HepG2 (cell line): ENCODE data around the gene MTCP1. TPM values are rescaled to one million over a fixed set of nuclear protein-coding genes. Genes with fewer than 3 reads are reported as not detected.

ENCODE experiments used
- ASH2L ChIP-seq: fragments of 300-600, 200-600 bp; sonication (generic); IDR thresholded peaks from 2 replicates; pipeline ENCODE4 v1.7.0; 2017; ENCODE audit warnings: low read depth, mild to moderate bottlenecking, moderate library complexity, mixed read lengths, low read length; ENCODE audit not compliant: insufficient read length
- FOXA1 ChIP-seq, 2 experiments: fragments of 450-650 bp in 1 of 2; sonication (generic) in 1 of 2; formaldehyde crosslinking in 1 of 2; IDR thresholded peaks; 2 replicates each; pipeline versions ENCODE4 v1.4.0 to v1.6.1; 2016 to 2020; ENCODE audit warnings: missing genetic modification reagents in 1 of 2
- FOXO1 ChIP-seq: sonication (generic); formaldehyde crosslinking; IDR thresholded peaks from 2 replicates; pipeline ENCODE4 v1.4.0; 2020; ENCODE audit warnings: missing genetic modification reagents
- GABPA ChIP-seq, 2 experiments: IDR thresholded peaks; 2 replicates each; pipeline ENCODE4 v1.6.1; 2011 to 2016; ENCODE audit warnings: low read depth in 2 of 2, low read length in 1 of 2, missing biosample characterization in 1 of 2, missing genetic modification characterization in 1 of 2
- POGZ ChIP-seq: sonication (generic); formaldehyde crosslinking; IDR thresholded peaks from 2 replicates; pipeline ENCODE4 v1.4.0; 2020; ENCODE audit warnings: mild to moderate bottlenecking, missing genetic modification reagents
- SAP130 ChIP-seq: IDR thresholded peaks from 2 replicates; pipeline ENCODE4 v1.6.1; 2016; ENCODE audit warnings: low read depth
- SKI ChIP-seq: fragments of 450-650 bp; IDR thresholded peaks from one replicate; pipeline ENCODE4 v1.6.1; 2018; ENCODE audit warnings: mild to moderate bottlenecking; ENCODE audit not compliant: partially characterized antibody
- TCF7 ChIP-seq: sonication (generic); IDR thresholded peaks from 2 replicates; pipeline ENCODE4 v1.6.1; 2016; ENCODE audit warnings: antibody characterized with exemption, low read depth
- ZNF12 ChIP-seq: sonication (generic); formaldehyde crosslinking; IDR thresholded peaks from 2 replicates; pipeline ENCODE4 v1.5.0; 2020; ENCODE audit warnings: missing genetic modification reagents
- ZNF205 ChIP-seq: IDR thresholded peaks from 2 replicates; pipeline ENCODE4 v1.6.1; 2018; ENCODE audit warnings: missing biosample characterization, missing genetic modification reagents
- ZNF256 ChIP-seq: sonication (generic); formaldehyde crosslinking; conservative IDR thresholded peaks from 2 replicates; pipeline ENCODE4 v1.4.0; 2020; ENCODE audit warnings: missing genetic modification reagents
- ZNF274 ChIP-seq: sonication (generic); formaldehyde crosslinking; IDR thresholded peaks from 2 replicates; pipeline ENCODE4 v1.5.1; 2020; ENCODE audit warnings: mild to moderate bottlenecking, missing genetic modification reagents
- ZNF614 ChIP-seq: IDR thresholded peaks from 2 replicates; pipeline ENCODE4 v1.6.1; 2018; ENCODE audit warnings: missing biosample characterization, missing genetic modification reagents, inconsistent platforms, borderline replicate concordance
- polyA plus RNA-seq, 8 experiments: library from polyadenylated mRNA; depleted of rRNA in 3 of 8; stranded (reverse) in 7 of 8; unstranded in 1 of 8; fragments of >200 nt; fragmentation: Illumina TruSeq in 4 of 8; extraction: Trizol in 4 of 8; gene quantifications; 2 replicates each; pipeline versions ENCODE4 v1.2.1 to v1.2.3, GENCODE V29; 2011 to 2016; ENCODE audit warnings: low read depth in 4 of 8, missing spikeins in 1 of 8, mixed read lengths in 1 of 8; ENCODE audit not compliant: insufficient read depth in 1 of 8
- total RNA-seq, 5 experiments: library from RNA; depleted of rRNA; stranded (reverse); fragments of >200 nt; fragmentation: Illumina TruSeq; extraction: Trizol; gene quantifications; 2 replicates each; pipeline ENCODE4 v1.2.3, GENCODE V29; 2016; ENCODE audit warnings: low read depth in 1 of 5
- TF ChIP-seq, protein P1 (sequence below), 2 experiments: sonication (generic) in 1 of 2; formaldehyde crosslinking in 1 of 2; IDR thresholded peaks; 2 replicates each; pipeline versions ENCODE4 v1.4.0 to v1.6.1; 2018 to 2020; ENCODE audit warnings: missing genetic modification reagents in 2 of 2, borderline replicate concordance in 1 of 2, low read depth in 1 of 2, mild to moderate bottlenecking in 1 of 2, missing biosample characterization in 1 of 2
- TF ChIP-seq, protein P2 (sequence below): sonication (generic); formaldehyde crosslinking; IDR thresholded peaks from 2 replicates; pipeline ENCODE4 v1.8.0; 2022; ENCODE audit warnings: missing genetic modification reagents, low read depth, mild to moderate bottlenecking, borderline replicate concordance
- TF ChIP-seq, protein P3 (sequence below): sonication (generic); formaldehyde crosslinking; IDR thresholded peaks from 2 replicates; pipeline ENCODE4 v1.4.0; 2020; ENCODE audit warnings: missing genetic modification reagents
- TF ChIP-seq, protein P4 (sequence below): sonication (generic); formaldehyde crosslinking; IDR thresholded peaks from 2 replicates; pipeline ENCODE4 v1.5.0; 2020; ENCODE audit warnings: mild to moderate bottlenecking, missing genetic modification reagents
- TF ChIP-seq, protein P5 (sequence below): sonication (generic); IDR thresholded peaks from 2 replicates; pipeline ENCODE4 v1.6.1; 2016; ENCODE audit warnings: low read depth, borderline replicate concordance

The MTCP1 gene
- total and polyA plus RNA-seq, 2 of the 13 experiments (the other 11 are each of a cell fraction or from before 2014, with no cell fraction given) = 5.1 to 18.9 TPM

DNA sequence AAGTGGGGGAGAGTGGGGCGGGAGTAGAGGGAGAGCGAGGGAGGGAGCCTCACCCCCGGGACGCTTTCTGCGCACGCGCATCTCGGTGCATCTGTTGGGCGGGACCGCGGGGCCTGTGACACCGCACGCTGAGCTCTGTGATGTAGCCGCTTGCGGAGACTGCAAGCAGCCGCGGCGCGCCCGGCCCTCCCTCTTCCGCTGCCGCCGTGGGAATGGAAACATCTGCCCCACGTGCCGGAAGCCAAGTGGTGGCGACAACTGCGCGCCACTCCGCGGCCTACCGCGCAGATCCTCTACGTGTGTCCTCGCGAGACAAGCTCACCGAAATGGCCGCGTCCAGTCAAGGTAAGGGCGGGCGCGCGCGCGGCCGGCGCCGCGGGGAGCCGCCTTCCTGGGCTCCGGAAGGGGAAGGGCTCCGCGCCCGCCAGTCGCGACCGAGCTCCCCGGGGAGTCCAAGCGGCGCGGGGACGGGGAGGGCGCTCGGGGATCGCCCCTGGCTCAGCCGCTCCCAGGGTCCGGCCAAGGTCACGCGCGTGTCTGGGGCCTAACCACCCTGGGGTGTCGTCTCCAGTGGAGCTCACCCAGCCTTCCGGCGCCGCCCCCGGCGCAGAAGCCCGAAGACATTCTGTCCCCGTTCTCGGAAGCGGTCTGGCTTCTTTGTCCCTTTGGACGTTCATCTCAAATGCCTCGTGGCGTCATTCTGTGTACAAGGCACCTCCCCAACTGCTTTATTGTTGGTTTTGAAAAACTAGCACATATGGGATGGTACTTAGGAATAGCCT is 44.0 kb downstream of the MTCP1 start, which contains the start of gene FUNDC2 (continued):
- TF ChIP-seq ZNF205 (no peak), FOXA1 (IDR thresholded peaks at IDR 0.05) (no peak), FOXA1 (CRISPR knock-in tag; IDR thresholded peaks at IDR 0.05) (no peak), POGZ (CRISPR knock-in tag) (peak; percentile 45; the same call in 1 of the 2 replicates), GABPA (IDR thresholded peaks at IDR 0.05; ENCODE audit: low read depth, low read length) (peak; percentile 49), GABPA (CRISPR knock-in tag; IDR thresholded peaks at IDR 0.05; ENCODE audit: low read depth) (peak; percentile 71), SKI (peak; percentile 7), TCF7 (peak; percentile 59), ZNF256 (no peak), ZNF274 (CRISPR knock-in tag) (0 out of 2 replicates have a peak, but pooled peaks have one; percentile 22), SAP130 (CRISPR knock-in tag) (peak; percentile 59), ZNF12 (CRISPR knock-in tag) (no peak), FOXO1 (no peak), ZNF614 (CRISPR knock-in tag) (no peak), ASH2L (peak; percentile 25)
- TF ChIP-seq, protein P1, sequence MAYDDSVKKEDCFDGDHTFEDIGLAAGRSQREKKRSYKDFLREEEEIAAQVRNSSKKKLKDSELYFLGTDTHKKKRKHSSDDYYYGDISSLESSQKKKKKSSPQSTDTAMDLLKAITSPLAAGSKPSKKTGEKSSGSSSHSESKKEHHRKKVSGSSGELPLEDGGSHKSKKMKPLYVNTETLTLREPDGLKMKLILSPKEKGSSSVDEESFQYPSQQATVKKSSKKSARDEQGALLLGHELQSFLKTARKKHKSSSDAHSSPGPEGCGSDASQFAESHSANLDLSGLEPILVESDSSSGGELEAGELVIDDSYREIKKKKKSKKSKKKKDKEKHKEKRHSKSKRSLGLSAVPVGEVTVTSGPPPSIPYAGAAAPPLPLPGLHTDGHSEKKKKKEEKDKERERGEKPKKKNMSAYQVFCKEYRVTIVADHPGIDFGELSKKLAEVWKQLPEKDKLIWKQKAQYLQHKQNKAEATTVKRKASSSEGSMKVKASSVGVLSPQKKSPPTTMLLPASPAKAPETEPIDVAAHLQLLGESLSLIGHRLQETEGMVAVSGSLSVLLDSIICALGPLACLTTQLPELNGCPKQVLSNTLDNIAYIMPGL (CRISPR knock-in tag; IDR thresholded peaks at IDR 0.05; ENCODE audit: borderline replicate concordance in 1 of 2, low read depth in 1 of 2) = 0 out of 4 replicates have a peak, but pooled peaks of 1 of the 2 experiments have one; percentile 24
- TF ChIP-seq, protein P2, sequence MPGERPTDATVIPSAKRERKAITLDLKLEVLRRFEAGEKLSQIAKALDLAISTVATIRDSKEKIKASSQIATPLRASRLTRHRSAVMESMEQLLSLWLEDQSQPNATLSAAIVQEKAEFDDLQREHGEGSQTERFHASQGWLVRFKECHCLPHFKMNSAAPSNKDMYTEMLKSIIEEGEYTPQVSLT (CRISPR knock-in tag) = no peak
- TF ChIP-seq, protein P3, sequence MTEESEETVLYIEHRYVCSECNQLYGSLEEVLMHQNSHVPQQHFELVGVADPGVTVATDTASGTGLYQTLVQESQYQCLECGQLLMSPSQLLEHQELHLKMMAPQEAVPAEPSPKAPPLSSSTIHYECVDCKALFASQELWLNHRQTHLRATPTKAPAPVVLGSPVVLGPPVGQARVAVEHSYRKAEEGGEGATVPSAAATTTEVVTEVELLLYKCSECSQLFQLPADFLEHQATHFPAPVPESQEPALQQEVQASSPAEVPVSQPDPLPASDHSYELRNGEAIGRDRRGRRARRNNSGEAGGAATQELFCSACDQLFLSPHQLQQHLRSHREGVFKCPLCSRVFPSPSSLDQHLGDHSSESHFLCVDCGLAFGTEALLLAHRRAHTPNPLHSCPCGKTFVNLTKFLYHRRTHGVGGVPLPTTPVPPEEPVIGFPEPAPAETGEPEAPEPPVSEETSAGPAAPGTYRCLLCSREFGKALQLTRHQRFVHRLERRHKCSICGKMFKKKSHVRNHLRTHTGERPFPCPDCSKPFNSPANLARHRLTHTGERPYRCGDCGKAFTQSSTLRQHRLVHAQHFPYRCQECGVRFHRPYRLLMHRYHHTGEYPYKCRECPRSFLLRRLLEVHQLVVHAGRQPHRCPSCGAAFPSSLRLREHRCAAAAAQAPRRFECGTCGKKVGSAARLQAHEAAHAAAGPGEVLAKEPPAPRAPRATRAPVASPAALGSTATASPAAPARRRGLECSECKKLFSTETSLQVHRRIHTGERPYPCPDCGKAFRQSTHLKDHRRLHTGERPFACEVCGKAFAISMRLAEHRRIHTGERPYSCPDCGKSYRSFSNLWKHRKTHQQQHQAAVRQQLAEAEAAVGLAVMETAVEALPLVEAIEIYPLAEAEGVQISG (CRISPR knock-in tag) = peak; percentile 51; the same call in 1 of the 2 replicates
- TF ChIP-seq, protein P4, sequence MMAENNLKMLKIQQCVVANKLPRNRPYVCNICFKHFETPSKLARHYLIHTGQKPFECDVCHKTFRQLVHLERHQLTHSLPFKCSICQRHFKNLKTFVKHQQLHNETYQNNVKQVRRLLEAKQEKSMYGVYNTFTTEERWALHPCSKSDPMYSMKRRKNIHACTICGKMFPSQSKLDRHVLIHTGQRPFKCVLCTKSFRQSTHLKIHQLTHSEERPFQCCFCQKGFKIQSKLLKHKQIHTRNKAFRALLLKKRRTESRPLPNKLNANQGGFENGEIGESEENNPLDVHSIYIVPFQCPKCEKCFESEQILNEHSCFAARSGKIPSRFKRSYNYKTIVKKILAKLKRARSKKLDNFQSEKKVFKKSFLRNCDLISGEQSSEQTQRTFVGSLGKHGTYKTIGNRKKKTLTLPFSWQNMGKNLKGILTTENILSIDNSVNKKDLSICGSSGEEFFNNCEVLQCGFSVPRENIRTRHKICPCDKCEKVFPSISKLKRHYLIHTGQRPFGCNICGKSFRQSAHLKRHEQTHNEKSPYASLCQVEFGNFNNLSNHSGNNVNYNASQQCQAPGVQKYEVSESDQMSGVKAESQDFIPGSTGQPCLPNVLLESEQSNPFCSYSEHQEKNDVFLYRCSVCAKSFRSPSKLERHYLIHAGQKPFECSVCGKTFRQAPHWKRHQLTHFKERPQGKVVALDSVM (CRISPR knock-in tag) = no peak
- TF ChIP-seq, protein P5, sequence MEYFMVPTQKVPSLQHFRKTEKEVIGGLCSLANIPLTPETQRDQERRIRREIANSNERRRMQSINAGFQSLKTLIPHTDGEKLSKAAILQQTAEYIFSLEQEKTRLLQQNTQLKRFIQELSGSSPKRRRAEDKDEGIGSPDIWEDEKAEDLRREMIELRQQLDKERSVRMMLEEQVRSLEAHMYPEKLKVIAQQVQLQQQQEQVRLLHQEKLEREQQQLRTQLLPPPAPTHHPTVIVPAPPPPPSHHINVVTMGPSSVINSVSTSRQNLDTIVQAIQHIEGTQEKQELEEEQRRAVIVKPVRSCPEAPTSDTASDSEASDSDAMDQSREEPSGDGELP = peak; percentile 12; the same call in 1 of the 2 replicates
